ENCODE data around the gene RAD54L.
"Not testable (repeated sequence)": the region's sequence is repeated elsewhere in the genome, so short reads cannot be mapped to it uniquely, and the experiment has no call there.

Gene RAD54L

GRCh38 chr1:46319301-46319700, 71.7 kb downstream of the RAD54L start:
- H3K4me1 ChIP-seq (ENCODE audit: control insufficient read depth, insufficient read depth, low read length); H3K27me3 ChIP-seq (ENCODE audit: control insufficient read depth, insufficient read depth, low read length); H3K4me3 ChIP-seq (ENCODE audit: low read length); H3K36me3 ChIP-seq (ENCODE audit: control insufficient read depth, insufficient read depth, low read length); H3K9ac ChIP-seq (ENCODE audit: low read length); H3K27ac ChIP-seq (ENCODE audit: low read depth, low read length): not testable (repeated sequence)

- not testable (repeated sequence) for H3K27me3 ChIP-seq (ENCODE audit: control insufficient read depth, insufficient read depth, low read length); H3K36me3 ChIP-seq (ENCODE audit: control insufficient read depth, insufficient read depth, low read length); H3K9ac ChIP-seq (ENCODE audit: low read length); H3K4me1 ChIP-seq (ENCODE audit: control insufficient read depth, insufficient read depth, low read length); H3K27ac ChIP-seq (ENCODE audit: low read depth, low read length); H3K4me3 ChIP-seq (ENCODE audit: low read length)
Measured at GRCh38 chr1:46319960-46320914, 72.7 kb downstream of the RAD54L start.

GRCh38 chr1:46322191-46322590, 74.6 kb downstream of the RAD54L start:
- H3K27me3 ChIP-seq (ENCODE audit: control insufficient read depth, insufficient read depth, low read length); H3K9ac ChIP-seq (ENCODE audit: low read length); H3K4me3 ChIP-seq (ENCODE audit: low read length); H3K27ac ChIP-seq (ENCODE audit: low read depth, low read length); H3K4me1 ChIP-seq (ENCODE audit: control insufficient read depth, insufficient read depth, low read length); H3K36me3 ChIP-seq (ENCODE audit: control insufficient read depth, insufficient read depth, low read length): not testable (repeated sequence)

- not testable (repeated sequence) for H3K9ac ChIP-seq (ENCODE audit: low read length); H3K27ac ChIP-seq (ENCODE audit: low read depth, low read length); H3K36me3 ChIP-seq (ENCODE audit: control insufficient read depth, insufficient read depth, low read length); H3K4me3 ChIP-seq (ENCODE audit: low read length); H3K27me3 ChIP-seq (ENCODE audit: control insufficient read depth, insufficient read depth, low read length); H3K4me1 ChIP-seq (ENCODE audit: control insufficient read depth, insufficient read depth, low read length)
Measured at GRCh38 chr1:46325285-46326076, 77.9 kb downstream of the RAD54L start.

All from rectal smooth muscle tissue (tissue), 1 donor.